COLO668 (cell line): ENCODE measurements around the gene FLT3LG.
A peak's percentile ranks its signal among the peaks of the same experiment; 100 is the strongest.
"Not testable (repeated sequence)": the region's sequence is repeated elsewhere in the genome, so short reads cannot be mapped to it uniquely, and the experiment has no call there.

Experiments used
- DNase-seq: peaks from one replicate; lab custom pipeline; 2025; ENCODE audit not compliant: unreplicated experiment; lab: John Stamatoyannopoulos, UW

Gene FLT3LG

DNA sequence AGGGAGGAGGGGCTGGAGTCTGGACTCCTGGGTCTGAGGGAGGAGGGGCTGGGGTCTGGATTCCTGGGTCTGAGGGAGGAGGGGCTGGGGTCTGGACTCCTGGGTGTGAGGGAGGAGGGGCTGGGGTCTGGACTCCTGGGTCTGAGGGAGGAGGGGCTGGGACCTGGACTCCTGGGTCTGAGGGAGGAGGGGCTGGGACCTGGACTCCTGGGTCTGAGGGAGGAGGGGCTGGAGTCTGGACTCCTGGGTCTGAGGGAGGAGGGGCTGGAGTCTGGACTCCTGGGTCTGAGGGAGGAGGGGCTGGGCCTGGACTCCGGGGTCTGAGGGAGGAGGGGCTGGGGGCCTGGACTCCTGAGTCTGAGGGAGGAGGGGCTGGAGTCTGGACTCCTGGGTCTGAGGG is 12.9 kb upstream of the FLT3LG start:
- not testable (repeated sequence) for DNase-seq

DNA sequence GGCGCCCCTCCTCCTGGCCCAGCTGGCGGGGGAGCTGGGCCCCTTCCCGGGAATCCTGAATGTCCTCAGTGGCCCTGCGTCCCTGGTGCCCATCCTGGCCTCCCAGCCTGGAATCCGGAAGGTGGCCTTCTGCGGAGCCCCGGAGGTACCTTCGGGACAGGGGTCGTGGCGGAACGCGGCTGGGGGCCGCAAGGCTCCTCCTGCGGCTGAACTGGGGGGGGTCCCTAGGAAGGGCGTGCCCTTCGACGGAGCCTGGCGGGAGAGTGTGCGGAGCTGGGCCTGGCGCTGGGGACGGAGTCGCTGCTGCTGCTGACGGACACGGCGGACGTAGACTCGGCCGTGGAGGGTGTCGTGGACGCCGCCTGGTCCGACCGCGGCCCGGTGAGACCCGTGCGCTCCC is 12.4 kb upstream of the FLT3LG start:
- no peak for DNase-seq

DNA sequence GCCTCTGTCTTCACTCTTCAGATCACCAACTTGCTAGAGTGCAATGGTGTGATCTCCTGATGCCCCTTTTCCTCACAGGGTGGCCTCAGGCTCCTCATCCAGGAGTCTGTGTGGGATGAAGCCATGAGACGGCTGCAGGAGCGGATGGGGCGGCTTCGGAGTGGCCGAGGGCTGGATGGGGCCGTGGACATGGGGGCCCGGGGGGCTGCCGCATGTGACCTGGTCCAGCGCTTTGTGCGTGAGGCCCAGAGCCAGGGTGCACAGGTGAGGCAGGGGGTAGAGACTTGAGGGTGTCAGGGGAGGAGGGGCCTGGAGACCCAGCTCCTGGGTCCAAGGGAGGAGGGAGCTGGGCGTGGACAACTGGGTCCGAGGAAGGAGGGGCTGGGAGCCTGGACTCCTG is 11.5 kb upstream of the FLT3LG start:
- no peak for DNase-seq

DNA sequence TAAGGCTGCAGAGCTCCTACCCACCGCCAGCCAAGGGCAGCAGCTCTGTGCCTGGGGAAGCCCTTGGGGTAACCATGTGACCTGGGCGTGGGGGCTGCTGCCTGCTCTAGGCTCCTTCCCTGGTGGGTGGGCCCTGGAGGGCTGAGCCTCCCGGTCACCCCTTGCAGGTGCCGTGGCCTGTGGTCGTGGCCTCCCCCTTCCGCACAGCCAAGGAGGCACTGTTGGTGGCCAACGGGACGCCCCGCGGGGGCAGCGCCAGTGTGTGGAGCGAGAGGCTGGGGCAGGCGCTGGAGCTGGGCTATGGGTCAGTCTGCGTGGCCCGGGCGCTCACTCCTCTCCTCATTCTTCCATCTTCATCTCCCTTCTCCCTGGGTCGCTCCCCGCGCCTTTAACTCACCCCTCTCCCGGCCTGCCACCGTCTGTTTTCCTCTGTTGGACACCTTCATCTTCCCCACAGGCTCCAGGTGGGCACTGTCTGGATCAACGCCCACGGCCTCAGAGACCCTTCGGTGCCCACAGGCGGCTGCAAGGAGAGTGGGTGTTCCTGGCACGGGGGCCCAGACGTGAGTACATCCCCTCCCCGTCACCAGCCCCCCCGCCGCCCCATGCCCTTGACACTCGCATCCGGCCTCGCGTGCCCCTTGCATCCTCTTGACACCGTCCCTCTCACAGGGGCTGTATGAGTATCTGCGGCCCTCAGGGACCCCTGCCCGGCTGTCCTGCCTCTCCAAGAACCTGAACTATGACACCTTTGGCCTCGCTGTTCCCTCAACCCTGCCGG is 9.9 kb upstream of the FLT3LG start:
- DNase-seq, result no peak

DNA sequence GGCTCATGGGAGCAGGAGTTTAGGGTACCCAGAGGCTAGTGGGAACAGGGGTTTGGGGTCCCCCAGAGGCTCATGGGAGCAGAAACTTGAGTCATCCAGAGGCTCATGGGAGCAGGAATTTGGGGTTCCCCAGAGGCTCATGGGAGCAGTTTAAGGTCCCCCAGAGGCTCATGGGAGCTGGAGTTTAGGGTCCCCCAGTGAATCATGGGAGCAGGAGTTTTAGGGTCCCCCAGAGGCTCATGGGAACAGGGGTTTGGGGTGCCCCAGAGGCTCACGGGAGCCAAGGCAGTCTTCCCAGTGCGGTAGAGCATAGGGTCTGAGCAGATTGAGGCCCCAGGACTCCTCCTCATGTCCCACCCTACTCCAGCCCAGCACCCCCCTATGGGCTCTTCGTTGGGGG is 8.6 kb upstream of the FLT3LG start:
- no peak for DNase-seq

DNA sequence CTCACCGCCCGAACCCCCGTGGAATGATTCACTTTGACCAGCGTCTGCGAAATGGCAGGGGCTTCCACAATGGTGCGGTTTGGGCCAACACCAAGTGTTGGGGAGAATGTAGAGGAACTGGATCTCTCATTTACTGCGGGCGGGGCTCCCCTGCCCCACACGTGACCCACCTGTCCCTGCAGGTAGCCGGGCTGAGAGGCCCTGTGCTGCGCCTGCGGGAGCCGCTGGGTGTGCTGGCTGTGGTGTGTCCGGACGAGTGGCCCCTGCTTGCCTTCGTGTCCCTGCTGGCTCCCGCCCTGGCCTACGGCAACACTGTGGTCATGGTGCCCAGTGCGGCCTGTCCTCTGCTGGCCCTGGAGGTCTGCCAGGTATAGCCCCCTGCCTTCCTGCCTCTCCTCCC is 5.8 kb upstream of the FLT3LG start:
- no peak for DNase-seq

DNA sequence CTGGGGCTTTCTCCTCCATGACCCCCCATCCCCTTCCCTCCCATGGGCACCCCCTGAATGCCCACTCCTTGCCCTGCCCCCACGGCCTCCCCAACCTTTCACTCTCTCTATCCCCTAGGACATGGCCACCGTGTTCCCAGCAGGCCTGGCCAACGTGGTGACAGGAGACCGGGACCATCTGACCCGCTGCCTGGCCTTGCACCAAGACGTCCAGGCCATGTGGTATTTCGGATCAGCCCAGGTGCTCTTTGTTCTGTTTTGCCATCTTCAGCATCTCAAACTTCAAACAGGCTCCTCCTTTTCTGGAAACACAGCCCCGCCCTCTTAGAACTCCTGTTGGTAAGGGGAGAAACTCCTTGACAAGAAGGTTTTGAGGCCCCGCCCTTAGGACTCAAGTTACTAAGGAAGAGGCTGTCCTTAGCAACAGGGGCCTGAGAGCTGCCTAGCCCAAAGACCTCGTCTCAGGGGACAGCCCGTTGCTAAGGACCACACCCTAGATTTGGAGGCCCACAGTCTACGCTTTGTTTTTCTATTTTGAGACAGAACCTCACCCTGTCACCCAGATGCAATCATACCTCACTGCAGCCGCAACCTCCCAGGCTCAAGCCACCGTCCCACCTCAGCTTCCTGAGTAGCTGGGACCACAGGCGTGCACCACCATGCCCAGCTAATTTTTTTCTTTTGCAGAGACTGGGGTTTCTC is 5.1 kb upstream of the FLT3LG start:
- DNase-seq, result no peak

DNA sequence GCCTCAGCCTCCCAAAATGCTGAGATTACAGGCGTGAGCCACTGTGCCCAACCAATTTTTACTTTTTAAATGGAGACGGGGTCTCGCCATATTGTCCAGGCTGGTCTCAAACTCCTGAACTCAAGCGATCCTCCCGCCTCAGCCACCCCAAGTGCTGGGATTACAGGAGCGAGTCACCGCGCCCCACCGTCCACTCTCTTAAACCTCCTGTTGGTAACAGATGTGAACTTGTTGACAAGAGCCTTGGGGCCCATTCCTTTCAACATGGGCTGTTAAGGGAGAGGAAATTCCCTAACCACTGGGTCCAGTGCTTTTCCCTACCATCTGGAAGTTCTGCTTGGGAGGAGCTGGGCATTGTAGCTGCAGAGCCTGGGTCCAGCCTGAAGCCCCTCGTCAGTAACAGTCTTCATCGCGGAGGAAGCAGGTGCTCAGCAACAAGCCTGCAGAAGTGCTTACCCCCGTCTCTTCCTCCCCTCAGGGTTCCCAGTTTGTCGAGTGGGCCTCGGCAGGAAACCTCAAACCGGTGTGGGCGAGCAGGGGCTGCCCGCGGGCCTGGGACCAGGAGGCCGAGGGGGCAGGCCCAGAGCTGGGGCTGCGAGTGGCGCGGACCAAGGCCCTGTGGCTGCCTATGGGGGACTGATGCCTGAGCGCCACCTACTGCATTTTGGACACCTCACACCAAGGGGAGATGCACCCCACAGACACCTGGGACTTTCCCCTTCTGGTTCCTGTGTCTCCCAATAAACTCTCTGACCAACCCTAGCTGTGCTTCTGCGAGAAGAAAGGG is 4.0 kb upstream of the FLT3LG start:
- no peak for DNase-seq

DNA sequence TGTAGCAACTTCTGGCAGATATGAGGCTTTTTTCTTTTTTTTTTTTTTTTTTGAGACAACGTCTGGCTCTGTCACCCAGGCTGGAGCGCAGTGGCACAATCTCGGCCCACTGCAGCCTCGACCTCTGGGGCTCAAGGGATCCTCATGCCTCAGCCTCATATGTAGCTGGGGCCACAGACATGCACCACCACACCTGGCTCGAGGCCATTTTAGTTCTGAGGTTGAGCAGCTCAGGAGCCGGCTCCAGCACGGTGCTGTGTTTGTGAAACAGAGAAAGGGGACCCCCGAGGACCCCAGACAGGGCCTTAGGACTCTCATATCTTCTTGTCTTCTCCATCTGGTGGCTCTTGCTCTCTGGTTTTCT is 3.4 kb upstream of the FLT3LG start:
- no peak for DNase-seq

DNA sequence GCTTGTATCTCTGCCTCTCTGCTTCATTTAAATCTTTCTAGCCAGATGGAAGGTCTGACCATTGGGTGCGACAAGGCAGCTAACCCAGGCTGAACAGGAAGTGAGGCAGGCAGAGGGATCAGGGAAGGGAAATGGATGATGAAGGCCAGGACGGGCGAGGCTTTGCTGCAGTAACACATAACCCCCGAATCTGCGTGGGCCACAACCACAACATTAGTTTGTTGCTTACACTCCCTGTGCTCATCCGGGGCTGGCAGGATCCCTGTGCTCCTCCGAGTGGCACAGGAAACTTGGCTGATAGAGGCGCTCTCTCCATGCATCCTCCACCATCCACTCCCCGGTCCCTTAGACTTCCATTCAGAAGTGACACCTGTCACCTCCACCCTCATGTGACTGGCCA is 1.1 kb upstream of the FLT3LG start:
- no peak for DNase-seq

DNA sequence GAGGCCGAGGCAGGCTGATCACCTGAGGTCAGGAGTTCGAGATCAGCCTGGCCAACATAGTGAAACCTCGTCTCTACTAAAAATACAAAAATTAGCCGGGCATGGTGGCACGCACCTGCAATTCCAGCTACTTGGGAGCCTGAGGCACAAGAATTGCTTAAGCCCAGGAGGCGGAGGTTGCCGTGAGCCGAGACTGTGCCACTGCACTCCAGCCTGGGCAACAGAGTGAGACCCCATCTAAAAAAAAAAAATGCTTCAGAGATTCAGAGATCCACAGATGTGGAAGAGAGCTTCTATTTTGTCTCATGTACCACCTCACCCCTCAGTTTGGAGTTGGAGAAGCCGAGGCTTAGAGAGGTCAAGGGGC is 531 bp upstream of the FLT3LG start:
- not testable (repeated sequence) for DNase-seq

DNA sequence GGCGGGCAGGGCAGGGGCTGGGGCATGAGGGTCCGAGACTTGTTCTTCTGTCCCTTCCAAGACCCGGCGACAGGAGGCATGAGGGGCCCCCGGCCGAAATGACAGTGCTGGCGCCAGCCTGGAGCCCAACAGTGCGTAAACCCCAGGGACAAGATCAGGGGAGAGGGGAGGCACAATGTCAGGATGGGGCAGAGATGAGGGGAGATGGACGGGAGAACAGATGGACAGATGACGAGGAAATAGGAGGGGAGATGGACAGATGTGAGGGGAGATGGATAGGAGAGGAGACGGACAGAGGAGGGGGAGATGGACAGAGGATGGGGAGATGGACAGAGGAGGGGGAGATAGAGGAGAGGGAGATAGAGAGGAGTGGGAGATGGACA is 518 bp downstream of the FLT3LG start:
- DNase-seq, result no peak

DNA sequence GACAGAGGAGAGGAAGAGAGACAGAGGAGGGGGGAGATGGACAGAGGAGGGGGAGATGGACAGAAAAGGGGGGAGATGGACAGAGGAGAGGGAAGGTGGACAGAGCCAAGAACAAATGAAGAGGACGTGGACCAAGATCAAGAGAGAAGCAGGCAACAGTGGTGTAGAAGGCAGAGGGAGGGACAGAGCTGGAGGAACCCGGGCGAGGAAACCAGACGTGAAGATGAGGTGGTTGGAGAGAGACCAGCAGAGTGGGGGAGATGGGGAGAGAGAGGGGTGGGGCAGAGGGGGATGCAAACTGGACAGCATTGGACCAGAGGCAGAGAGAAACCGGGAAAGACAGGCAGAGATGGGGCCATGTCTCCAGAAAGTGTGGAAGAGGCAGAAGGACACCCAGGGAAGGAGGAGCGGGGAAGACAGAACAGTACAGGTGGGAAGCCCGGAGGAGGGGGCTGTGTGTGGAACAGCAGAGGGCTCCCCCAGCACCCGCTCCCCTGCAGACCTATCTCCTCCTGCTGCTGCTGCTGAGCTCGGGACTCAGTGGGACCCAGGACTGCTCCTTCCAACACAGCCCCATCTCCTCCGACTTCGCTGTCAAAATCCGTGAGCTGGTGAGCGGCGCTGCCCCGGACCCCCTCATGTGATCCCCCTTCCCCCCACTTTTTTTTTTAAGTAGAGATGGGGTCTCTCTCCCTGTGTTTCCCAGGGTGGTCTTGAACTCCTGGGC is 1.3 kb downstream of the FLT3LG start:
- DNase-seq, result no peak

DNA sequence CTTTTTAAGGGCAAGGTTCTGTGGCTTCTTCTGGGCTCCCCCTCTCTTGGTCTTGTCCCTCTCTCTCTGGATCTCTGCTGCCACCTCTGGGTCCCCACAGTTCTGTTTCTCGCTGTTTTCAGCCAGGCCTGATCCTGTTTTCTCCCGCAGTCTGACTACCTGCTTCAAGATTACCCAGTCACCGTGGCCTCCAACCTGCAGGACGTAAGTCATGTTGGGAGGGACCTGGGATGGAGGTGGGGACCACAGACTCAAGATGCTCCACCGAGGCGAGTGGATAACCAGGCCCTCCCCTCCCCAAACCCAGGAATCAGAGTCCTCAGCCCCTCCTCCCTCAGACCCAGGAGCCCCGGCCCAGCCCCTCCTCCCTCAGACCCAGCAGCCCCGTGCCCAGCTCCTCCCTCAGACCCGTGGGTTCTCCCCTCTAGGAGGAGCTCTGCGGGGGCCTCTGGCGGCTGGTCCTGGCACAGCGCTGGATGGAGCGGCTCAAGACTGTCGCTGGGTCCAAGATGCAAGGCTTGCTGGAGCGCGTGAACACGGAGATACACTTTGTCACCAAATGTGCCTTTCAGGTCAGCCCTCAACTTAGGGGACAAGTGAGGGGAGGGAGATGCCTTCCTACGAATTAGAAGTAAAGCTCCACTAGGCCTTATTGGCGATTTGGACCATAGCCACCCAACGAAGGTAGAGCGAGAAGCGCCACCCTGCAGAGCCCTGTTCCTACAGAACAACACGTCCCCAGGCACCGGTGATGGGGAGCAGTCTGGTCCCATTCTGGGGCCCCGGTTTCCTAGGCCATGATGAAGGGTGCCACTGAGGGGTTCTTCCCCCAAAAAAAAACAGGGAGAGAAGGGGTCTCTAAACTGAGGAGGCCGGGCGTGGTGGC is 2.2 kb downstream of the FLT3LG start:
- peak; percentile 22 for DNase-seq

DNA sequence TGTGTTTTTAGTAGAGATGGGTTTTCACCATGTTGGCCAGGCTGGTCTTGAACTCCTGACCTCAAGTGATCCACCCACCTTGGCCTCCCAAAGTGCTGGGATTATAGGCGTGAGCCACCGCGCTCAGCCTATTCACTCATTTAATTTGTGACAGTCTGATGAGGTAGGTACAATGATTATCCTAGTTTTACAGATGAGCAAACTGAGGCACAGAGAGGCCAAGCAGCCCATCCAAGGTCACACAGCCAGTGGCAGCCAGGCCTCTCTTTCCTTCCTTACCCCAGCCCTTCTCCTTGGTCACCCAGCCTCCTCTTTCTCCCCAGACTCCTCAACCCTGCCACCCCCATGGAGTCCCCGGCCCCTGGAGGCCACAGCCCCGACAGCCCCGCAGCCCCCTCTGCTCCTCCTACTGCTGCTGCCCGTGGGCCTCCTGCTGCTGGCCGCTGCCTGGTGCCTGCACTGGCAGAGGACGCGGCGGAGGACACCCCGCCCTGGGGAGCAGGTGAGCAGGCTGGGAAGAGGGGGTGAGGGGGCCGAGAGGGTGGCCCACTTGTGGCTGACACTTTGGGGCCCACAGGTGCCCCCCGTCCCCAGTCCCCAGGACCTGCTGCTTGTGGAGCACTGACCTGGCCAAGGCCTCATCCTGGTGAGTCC is 6.1 kb downstream of the FLT3LG start:
- no peak for DNase-seq

DNA sequence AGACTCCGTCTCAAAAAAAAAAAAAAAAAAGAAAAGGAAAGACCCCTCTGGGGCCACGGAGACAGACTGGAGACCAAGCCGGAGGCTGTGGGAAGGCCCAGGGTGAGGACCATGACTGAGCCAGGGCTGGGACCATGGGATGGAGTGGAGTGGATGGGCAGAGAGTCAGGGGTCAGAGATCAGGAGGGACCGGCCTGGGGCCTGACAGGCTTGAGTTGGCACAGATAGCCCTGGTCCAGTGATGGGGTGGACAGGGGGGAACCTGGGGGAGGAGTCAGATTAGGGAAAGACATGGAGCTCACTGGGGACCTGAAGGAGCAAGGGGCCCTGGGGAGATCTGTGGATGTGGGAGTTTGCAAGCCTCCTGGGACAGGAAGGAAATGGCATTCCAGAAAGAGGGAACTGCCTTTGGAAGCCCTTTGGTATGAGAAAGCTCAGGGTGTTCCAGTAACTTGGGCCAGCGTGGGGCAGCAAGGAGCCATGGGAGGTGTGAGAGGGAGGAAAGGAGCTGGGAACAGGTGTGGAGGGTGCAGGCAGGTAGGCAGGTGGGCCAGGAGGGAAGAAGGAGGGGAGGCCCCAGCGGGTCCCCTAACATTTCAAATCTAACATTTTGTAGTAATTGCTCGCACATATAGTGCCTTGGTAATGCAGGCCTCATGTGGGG is 7.1 kb downstream of the FLT3LG start:
- no peak for DNase-seq

DNA sequence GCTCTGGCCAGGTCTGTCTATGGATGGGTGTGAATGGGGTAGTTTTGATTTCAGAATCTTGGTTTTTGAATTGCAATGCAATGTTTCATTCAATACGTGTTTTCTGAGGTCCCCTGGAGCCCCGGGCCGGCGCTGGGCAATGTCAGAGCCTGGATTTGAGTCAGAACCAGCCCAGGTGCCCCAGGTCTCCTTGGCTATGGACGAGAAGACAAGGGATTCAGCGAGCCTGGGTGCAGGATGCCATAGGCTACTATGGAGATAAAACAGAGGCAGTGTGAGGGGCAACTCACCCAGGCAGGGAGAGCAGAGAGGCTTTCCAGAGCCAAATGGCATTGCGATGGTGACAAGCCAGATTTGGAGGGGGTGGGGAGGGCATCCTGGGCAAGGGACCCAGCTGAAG is 12.2 kb downstream of the FLT3LG start:
- no peak for DNase-seq

DNA sequence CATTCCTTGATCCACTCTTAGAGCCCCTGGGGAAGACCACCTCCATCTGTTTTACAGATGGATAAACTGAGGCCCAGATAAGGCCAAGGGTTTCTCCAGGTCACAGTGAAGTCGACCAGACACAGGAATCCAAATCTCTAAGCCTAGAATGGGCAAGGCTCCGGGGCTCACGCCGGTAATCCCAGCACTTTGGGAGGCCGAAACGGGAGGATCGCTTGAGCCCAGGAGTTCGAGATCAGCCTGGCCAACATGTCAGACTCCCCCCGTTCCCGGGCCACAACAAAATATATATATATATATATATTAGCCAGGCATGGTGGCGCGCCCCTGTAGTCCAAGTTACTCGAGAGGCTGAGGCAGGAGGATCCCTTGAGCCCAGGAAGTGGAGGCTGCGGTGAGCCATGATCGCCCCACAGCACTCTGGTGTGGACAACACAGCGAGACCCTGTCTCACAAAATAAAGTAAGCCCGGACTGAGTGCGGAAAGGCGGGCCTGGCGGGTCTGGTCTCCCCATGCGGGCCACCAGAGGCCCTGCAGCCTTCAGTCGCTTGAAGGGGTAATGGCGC is 12.8 kb downstream of the FLT3LG start:
- no peak for DNase-seq
